Parathyroid adenoma (tissue), 2 donors: ENCODE results near the gene TSC2.

Source experiments
- H2AFZ ChIP-seq: fragments of 300-600 bp; sonication (generic); one replicate; pipeline ENCODE4 v1.7.0; 2017; ENCODE audit warnings: antibody characterized with exemption, mild to moderate bottlenecking
- H3K27ac ChIP-seq: fragments of 300-600 bp; sonication (generic); one replicate; pipeline ENCODE4 v1.7.0; 2017
- H3K27me3 ChIP-seq: fragments of 300-600 bp; sonication (generic); one replicate; pipeline ENCODE4 v1.7.0; 2017; ENCODE audit warnings: low read length; ENCODE audit not compliant: control insufficient read depth, insufficient read depth
- H3K36me3 ChIP-seq: fragments of 300-600 bp; sonication (generic); one replicate; pipeline ENCODE4 v1.7.0; 2017; ENCODE audit warnings: low read length; ENCODE audit not compliant: control insufficient read depth, insufficient read depth
- H3K4me1 ChIP-seq: fragments of 300-600 bp; sonication (generic); one replicate; pipeline ENCODE4 v1.7.0; 2017; ENCODE audit warnings: control low read depth
- H3K4me2 ChIP-seq: fragments of 300-600 bp; sonication (generic); one replicate; pipeline ENCODE4 v1.7.0; 2017; ENCODE audit warnings: low read length
- H3K4me3 ChIP-seq: fragments of 300-600 bp; sonication (generic); one replicate; pipeline ENCODE4 v1.7.0; 2017; ENCODE audit warnings: low read depth, low read length
- H3K79me2 ChIP-seq: fragments of 300-600 bp; sonication (generic); one replicate; pipeline ENCODE4 v1.7.0; 2017; ENCODE audit warnings: control low read depth
- H3K9ac ChIP-seq: fragments of 300-600 bp; sonication (generic); one replicate; pipeline ENCODE4 v1.7.0; 2017; ENCODE audit warnings: mild to moderate bottlenecking
- H3K9me3 ChIP-seq: fragments of 300-600 bp; sonication (generic); one replicate; pipeline ENCODE4 v1.7.0; 2017; ENCODE audit warnings: low read length; ENCODE audit not compliant: control insufficient read depth
- TF ChIP-seq, protein P1 (sequence below): fragments of 300-600 bp; sonication (generic); IDR thresholded peaks from one replicate; pipeline ENCODE4 v1.7.0; 2017; ENCODE audit warnings: antibody characterized with exemption, mild to moderate bottlenecking
- donor health status: primary hyperparathyroidism.

Gene TSC2

DNA sequence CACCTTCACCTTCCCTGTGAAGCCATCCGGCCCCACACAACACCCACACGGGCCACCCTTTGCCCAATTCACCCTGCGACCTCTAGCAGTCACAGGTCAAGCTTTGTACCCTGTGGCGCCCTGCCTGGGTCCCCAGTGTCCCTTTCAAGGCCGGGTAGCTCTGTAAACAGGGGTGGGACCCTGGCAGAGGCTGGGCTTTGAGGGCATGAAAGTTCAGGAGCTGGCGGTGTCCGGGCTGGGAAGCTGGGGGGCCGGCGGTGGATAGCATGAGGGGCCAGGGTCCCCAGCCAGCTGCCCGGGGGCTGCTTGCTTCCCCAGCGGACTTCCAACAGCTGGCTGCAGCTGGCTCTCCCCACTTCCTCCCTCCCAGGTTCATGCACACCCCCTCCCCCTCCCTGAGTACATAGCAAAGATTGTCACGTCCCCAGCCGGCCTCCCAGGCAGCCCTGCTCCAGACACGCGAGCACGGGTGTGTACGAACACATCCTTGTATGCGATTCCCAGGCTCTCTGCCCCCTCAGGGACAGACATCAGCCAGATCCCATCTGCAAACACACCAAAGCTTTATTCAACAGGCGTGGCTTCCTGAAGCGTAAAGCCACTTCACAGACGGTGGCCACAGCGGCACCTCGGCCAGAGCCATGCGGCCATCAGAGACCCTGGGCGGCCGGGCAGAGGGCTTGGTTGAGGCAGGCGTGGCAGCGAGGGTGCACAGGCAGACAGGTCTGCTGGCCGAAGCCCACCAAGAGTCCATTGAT, 8.3 kb upstream of the TSC2 start:
- TF ChIP-seq, protein P1, sequence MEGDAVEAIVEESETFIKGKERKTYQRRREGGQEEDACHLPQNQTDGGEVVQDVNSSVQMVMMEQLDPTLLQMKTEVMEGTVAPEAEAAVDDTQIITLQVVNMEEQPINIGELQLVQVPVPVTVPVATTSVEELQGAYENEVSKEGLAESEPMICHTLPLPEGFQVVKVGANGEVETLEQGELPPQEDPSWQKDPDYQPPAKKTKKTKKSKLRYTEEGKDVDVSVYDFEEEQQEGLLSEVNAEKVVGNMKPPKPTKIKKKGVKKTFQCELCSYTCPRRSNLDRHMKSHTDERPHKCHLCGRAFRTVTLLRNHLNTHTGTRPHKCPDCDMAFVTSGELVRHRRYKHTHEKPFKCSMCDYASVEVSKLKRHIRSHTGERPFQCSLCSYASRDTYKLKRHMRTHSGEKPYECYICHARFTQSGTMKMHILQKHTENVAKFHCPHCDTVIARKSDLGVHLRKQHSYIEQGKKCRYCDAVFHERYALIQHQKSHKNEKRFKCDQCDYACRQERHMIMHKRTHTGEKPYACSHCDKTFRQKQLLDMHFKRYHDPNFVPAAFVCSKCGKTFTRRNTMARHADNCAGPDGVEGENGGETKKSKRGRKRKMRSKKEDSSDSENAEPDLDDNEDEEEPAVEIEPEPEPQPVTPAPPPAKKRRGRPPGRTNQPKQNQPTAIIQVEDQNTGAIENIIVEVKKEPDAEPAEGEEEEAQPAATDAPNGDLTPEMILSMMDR, result no peak
- Histone ChIP-seq H3K36me3 (no peaks in the 10 kb centered on the region), H3K27me3 (no peaks in the 10 kb centered on the region), H3K9ac (no peak overlapping the region), H3K79me2 (no peaks in the 10 kb centered on the region), H2AFZ (no peak overlapping the region), H3K4me2 (no peak overlapping the region), H3K27ac (no peak overlapping the region), H3K4me3 (no peak overlapping the region), H3K9me3 (no peaks in the 10 kb centered on the region), H3K4me1 (no peaks in the 10 kb centered on the region)

DNA sequence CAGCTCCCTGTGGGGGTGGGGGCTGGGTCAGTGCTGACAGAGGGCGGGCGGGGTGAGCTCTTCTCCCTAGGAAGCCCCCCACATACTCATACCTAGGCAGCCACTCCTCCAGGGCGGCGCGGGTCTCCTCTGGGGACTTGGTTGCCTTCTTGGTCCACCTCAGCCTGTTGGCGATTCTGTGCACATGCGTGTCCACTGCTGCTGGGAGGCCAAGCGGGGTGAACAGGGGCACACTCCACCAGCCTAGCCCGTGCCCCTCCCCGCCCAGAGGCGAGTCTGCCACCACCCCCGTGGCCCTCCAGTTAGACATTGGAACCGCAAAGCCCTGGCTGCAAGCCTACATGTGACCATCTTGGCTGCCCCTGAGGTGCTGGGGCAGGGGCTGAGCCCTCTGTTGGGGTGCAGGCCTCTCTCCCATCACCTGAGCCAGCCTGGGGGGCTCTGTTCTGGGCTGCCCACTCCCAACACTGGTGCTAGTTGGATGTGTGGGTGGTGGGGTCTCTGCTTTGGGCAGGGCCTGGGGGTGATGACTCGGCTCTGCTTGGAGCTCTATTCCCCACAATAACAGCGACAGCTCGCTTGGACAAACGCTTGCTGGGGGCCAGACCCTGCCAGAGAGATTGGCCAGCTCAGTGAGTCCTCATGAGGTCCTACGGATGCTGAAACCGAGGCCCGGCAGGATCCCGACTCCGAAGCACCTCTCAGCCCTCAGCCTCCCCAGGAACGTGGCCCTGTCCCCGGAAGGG, 7.6 kb upstream of the TSC2 start:
- Histone ChIP-seq H3K27me3 (no peaks in the 10 kb centered on the region), H3K27ac (no peak overlapping the region), H3K79me2 (no peaks in the 10 kb centered on the region), H2AFZ (no peak overlapping the region), H3K9ac (no peak overlapping the region), H3K4me2 (no peak overlapping the region), H3K9me3 (no peaks in the 10 kb centered on the region), H3K4me1 (no peaks in the 10 kb centered on the region), H3K4me3 (no peak overlapping the region), H3K36me3 (no peaks in the 10 kb centered on the region)
- TF ChIP-seq, protein P1, result no peak

DNA sequence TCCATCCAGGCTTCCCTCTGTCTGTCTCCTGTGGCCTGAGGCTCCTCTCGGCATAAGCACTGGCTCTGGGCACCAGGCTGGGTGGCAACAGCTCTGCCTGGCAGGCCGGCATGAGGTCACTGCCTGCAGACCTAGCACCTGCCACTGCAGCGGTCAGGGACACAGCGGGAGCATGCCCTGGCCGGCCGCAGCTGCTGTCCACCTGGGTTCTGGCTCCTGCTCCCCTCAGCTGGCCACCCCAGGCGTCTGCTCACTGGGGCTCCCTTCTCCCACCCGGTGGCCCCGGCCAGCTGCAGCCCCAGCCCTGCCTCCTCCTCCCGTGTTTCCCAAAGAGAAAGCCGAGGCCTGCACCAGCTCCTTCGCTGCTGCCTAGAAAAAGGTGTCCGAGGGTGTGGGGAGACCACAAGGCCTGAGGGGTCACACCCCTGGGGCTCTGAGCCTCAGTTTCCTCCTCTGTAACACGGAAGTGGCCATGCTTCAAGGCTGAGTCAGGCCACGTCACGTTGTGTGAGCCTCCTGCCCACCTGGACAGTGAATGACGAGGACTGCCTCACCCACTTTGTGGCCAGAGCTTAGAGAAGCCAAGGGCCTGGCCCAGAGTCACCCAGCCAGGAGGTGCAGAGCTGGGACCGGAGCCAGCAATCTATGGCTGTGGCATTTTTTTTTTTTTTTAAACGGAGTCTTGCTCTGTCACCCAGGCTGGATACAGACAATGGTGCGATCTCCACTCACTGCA, 6.8 kb upstream of the TSC2 start:
- Histone ChIP-seq H3K27ac (no peak overlapping the region), H3K79me2 (peaks cover 3% of the 10 kb centered on the region), H3K27me3 (no peaks in the 10 kb centered on the region), H2AFZ (no peak overlapping the region), H3K36me3 (no peaks in the 10 kb centered on the region), H3K9ac (no peak overlapping the region), H3K4me1 (no peaks in the 10 kb centered on the region), H3K4me3 (no peak overlapping the region), H3K4me2 (no peak overlapping the region), H3K9me3 (no peaks in the 10 kb centered on the region)
- TF ChIP-seq, protein P1, result no peak

GRCh38 chr16:2042171-2042985, 5.4 kb upstream of the TSC2 start:
- TF ChIP-seq, protein P1, result no peak
- no peaks in the 10 kb centered on the region for H3K27me3 ChIP-seq
- H2AFZ ChIP-seq, result no peak overlapping the region
- H3K9me3 ChIP-seq, result no peaks in the 10 kb centered on the region
- peaks cover 3% of the 10 kb centered on the region for H3K4me1 ChIP-seq
- H3K4me3 ChIP-seq, result no peak overlapping the region
- no peak overlapping the region for H3K4me2 ChIP-seq
- H3K36me3 ChIP-seq, result no peaks in the 10 kb centered on the region
- H3K79me2 ChIP-seq, result peaks cover 3% of the 10 kb centered on the region
- H3K9ac ChIP-seq, result no peak overlapping the region
- H3K27ac ChIP-seq, result no peak overlapping the region
